ENCODE results near the gene SREK1IP1.

Gene SREK1IP1

DNA sequence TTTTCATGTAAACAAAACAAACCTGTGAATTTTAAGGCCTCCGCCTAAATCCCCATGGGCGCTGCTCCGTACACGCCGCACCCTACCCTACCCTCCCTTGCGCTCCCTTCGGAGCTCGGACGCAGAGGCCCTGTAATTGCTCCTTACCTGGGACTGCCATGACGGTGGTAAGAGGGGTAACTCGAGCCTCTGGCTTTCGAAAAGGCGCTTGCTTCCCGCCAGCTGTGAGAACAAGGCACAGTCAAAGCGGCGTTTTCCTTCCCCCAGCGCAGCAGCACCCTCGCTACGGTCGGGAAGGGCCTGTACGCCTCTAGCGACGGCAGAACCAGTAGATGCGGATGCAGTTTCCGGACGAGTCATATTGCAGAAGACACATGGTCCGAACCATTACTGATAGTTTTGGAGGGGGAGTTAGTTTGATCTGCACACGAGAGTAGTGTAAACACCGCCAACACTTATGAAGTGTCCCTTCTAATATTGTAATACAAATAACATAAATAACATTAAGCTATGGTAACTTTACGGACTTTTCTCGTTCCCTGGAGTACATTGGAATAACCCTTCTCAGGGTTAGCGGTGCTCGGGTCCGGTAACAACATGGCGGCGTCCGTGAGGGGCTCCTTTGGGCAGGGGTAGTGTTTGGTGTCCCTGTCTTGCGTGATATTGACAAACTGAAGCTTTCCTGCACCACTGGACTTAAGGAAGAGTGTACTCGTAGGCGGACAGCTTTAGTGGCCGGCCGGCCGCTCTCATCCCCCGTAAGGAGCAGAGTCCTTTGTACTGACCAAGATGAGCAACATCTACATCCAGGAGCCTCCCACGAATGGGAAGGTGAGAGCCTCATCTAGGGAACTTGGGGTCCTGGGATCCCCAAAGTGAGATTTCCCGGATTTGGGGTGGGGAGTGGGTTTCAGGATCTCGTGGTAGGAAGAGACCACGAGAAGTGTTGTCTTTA is at the start of gene SREK1IP1, which contains the start of gene CWC27:
TSS of gene SREK1IP1 (minus strand) at position 334 of the 955 bp plus-strand sequence. CDS start at position 160, 174 bp downstream.
TSS of gene CWC27 (plus strand) at position 573 of the 955 bp plus-strand sequence. CDS start at position 790, 217 bp downstream.
- peak within 1 kb of the TSS; percentile 97 for H3K27ac ChIP-seq
- peak; percentile 63 for DNase-seq (ENCODE audit: low read depth, low spot score)

DNA sequence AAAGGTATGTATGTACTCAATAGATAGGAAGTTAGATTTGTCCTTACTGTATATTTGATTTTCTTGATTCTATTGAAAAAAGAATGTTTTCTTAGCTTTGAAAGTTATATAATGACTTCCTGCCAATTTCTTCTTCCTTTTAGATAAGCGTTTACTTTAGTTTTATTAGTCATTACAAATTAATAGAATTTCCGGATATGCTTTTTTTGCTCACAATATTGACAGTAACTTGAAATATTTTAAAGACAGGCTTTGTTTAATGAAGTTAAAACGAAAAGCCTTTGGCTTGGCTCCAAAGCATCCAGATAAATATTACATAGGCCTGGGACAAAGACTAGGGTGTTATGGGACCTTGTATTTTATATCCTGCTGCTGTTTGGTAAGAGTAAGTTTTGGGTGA is 49.8 kb upstream of the SREK1IP1 start:
- DNase-seq (ENCODE audit: low read depth, low spot score) = no peak
- H3K27ac ChIP-seq = no peak overlapping the region

DNA sequence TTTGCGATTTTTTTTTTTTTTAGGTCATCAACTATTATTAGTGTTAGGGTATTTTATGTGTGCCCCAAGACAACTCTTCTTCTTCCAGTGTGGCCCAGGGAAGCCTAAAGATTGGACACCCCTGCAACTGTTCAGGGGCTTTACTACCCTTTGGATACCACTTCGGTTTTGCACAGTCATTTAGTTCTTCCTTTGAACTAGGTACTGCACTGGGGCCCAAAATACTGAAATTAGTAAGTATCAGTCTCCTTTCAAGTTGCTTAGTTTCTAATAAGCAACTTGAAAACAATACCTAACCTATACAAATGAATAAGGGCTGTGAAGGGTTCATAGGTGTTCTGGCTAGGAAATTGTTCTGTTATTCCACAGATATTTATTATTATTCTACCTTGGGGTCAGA is 45.6 kb upstream of the SREK1IP1 start:
- no peak overlapping the region for H3K27ac ChIP-seq
- DNase-seq (ENCODE audit: low read depth, low spot score) = no peak

DNA sequence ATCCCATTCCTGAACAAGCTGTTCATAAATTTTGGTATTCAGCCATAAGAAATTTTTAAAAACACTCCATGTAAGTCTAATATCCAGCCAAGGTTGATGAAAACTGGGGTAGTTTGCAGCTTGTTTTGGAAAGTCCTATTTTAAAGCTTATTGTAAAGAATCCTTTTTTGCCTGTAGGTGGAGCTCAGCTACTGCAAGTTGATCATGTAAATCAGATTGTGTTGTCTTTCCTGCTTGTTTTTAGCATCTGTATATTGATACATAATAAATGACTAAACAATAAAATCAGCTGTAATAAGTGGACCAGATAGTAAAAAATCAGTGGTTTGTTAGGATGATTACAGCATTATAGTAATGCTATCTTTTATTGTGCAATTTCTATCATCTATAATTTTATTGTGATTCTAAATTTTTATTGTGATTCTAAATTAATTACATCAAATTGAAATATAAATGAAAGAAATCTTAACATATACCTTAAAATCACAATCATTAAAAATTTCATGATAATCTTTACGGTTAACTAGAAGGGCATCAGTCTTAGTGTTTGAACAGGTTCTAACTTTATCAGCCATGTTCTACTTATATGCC is 42.7 kb upstream of the SREK1IP1 start:
- H3K27ac ChIP-seq = no peak overlapping the region
- DNase-seq (ENCODE audit: low read depth, low spot score) = peak; percentile 6

DNA sequence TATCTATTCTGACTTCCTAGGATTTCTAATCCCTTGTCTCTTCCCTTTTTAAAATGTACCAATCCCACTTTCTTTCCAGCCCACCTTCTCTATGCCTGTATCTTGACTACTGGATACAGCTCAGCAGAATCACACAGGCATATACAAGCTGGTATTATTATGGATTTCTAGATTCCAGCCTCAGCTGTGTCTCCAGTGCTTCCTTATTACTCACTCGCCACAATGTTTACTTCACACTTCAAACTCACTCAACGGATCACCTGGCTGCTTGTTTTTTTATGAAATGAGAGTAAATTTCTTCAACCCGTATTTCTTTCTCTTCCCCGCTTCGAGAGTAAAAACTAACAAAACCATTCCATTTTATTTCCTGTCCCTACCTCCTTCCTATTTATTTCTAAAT is 39.0 kb upstream of the SREK1IP1 start:
- no peak overlapping the region for H3K27ac ChIP-seq
- peak; percentile 6 for DNase-seq (ENCODE audit: low read depth, low spot score)

DNA sequence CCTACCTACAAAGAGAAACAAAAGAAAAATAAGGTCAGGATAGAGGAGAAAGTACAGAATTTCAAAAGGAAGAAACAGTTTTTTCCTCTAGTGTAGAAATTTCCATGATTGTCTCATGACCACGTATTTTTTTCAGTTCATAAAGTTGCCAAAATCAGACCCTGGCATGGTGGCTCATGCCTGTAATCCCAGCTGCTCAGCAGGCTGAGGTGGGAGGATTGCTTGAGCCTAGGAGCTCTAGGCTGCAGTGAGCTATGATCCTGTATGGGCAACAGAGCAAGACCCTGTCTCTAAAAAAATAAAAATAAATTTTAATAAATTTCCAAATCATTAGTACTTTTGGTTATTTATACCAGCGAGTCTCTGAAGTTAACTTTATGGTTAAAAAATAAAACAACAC is 38.0 kb upstream of the SREK1IP1 start:
- no peak overlapping the region for H3K27ac ChIP-seq
- DNase-seq (ENCODE audit: low read depth, low spot score) = no peak

DNA sequence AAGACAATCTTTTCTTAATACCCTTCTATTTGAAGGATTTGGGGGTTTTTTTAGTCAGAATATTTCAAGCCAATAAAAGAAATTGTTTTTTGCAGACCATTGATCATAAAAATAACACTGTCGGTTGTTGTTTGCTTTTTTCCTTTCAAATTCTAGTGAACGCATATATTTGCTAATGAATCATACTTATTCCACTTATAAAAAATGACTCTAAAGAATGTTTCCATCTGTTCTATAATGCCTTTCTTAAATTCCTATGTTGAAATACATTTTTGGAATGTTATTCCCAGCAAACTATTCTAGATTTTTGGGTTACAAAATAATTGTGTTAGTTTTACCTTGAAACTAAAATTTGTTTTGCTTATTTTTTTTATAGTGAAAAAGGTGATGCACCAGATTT is 32.4 kb upstream of the SREK1IP1 start:
- H3K27ac ChIP-seq = no peak overlapping the region
- DNase-seq (ENCODE audit: low read depth, low spot score) = no peak

DNA sequence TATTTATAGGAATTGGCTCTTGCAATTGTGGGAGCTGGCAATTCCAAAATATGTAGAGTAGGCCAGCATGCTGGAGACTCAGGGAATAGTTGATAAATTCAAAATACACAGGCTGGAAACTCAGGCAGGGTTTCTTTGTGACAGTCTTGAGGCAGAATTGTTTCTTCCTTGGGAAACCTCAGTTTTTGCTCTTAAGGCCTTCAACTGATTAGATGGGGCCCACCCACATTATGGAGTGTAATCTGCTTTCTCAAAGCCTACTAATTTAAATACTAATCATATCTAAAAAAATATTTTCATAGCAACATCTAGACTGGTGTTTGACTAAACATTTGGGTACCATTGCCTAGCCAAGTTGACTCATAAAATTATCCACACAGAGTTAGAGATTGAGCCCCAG is 27.8 kb upstream of the SREK1IP1 start:
- DNase-seq (ENCODE audit: low read depth, low spot score) = no peak

DNA sequence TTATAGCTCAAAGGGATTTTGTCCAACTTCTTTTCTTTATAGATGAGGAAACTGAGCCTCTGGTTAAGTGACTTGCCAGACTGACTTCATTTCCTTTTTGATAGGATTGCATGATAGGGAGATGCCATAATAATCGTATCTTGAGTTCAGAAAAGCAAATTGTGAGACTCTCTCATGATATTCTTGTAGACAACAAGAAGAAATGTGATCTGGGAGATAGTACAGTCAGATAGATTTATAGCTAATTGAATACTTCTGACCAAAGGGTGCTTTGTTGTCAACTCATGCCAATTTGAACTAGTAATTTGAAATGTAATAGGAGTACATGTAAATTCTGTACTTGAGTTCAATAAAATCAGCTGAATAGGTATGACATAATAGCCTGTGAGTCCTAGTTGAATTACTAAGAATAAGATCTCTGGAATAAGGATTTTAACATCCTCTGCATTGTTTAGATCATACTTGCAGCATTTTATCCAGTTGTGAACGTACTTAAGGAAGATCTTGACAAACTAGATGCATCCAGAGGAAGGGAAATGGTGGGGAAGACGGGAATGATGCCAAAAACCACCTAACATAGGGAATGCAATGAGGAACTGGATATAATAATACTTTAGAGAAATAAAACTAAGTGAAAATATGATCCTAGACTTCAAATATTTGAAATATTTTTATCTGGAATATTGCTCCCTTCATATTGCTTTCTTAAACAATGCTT is 25.7 kb upstream of the SREK1IP1 start:
- H3K27ac ChIP-seq = no peak overlapping the region
- DNase-seq (ENCODE audit: low read depth, low spot score) = no peak

More for the DNA sequence above, 27.8 kb upstream of the SREK1IP1 start:
- H3K27ac ChIP-seq = no peak overlapping the region

DNA sequence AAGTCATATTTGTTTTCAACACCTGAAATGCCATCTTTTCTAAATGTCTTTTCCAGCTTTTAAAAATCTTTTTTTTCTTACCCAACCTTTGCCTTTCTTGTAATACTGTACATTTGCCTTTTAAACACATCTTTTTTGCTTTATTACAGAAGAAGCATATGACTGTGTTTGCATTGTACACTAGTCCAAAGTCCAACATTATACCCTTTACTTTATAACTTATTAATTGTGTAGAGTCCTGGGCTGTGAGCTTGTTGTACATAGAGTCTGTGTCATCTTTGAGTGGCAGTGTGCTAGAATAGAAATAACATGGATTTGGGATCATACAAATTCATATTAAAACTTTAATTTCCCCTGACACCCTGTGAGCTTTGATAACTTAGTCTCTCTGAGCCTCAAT is 24.0 kb upstream of the SREK1IP1 start:
- DNase-seq (ENCODE audit: low read depth, low spot score) = no peak
- H3K27ac ChIP-seq = no peak overlapping the region

DNA sequence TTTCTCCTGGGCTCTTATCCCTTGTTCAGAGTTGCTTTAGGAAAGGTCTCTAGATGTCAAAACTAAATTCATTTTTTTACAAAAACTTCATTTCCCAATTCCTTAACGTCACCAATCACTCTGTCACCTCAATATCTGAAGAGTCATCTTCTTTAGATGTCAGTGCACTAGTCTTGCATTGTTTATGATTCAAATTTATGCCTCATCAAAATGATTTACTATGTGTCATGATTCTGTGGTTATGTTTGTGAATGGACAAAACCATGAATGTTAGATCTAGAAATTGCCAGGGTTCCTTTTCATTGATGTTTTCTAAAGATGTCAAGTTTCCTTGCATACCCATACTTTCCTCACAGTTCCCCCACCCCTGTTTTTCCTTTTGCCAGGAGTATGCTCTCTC is 21.7 kb upstream of the SREK1IP1 start:
- no peak for DNase-seq (ENCODE audit: low read depth, low spot score)
- no peak overlapping the region for H3K27ac ChIP-seq

DNA sequence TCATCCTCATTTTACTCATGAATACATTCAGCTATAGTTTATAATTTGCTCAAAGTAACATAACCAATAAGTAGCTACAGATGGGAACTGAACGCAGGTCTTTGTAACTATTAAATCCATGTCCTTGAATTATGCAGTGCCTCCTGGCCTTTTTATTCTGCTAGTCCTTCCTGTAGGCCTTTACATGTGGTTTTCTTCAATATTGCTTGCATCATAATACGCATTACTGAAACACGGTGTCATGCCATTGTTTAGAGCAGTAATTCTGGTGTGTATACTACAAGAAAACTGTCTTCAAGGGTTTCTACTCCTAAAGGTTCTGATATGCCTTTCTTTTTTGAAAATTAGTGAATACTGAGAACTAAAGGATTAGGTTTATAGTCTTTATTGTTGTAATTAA is 21.0 kb upstream of the SREK1IP1 start:
- no peak overlapping the region for H3K27ac ChIP-seq
- no peak for DNase-seq (ENCODE audit: low read depth, low spot score)

DNA sequence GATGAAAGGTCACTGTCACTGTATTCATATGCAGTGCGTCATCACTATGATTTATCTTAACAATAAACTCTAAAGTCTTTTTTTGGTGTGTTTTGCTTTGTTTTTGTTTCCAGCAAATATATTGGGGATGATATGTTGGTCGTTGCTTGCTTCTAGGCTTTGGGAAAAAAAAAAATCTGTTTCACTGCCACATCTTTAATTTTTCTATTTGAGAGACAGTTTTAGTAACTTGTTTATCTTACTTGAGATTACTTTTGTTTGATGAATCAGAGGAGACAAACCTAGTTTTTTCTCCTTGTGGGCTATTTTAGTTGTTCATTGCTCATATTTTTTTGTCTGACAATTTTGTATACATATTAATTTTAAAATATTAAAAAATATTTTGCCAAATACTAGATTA is 19.7 kb upstream of the SREK1IP1 start:
- H3K27ac ChIP-seq = no peak overlapping the region
- DNase-seq (ENCODE audit: low read depth, low spot score) = no peak

DNA sequence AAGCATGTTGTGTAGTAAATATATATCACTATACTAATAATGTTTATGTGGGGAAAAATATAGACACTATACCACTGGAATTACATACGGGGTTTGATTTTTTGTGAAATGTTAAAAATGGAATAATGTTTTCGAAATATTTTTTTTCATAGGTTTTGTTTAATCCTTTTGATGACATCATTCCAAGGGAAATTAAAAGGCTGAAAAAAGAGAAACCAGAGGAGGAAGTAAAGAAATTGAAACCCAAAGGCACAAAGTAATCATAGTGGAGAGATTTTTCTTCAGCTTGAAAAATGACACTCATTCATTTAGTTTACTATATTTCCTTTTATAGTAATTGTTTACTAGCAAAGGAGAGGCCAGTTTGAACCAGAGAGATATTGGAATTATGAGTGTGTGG is 17.9 kb upstream of the SREK1IP1 start:
- H3K27ac ChIP-seq = no peak overlapping the region
- DNase-seq (ENCODE audit: low read depth, low spot score) = no peak

DNA sequence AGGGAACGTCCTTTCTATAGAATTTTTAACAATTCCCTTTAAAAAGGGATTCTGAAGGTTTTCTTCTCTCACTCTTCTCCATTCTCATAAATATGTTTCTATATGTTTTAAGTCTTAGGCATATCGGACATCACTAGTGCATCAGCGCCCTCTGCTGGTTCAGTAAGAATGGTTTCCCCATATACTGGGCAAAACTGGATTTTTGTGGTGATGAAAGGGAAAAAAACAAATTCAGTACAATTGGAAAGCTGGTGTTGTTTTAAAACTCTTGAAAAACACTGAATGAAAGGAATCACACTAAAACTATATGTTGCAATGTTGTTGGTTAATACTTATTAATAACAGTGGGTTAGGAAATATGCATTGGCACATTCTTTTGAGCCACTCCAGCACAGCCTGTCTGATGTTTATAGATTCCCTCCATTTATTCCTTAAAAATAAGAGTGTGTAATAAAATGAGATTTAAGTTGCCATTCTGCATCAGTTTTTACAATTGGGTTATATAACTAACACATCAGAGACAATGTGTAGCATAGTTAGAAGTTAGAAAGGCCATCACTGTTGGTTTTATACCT is 16.0 kb upstream of the SREK1IP1 start:
- H3K27ac ChIP-seq = no peak overlapping the region
- no peak for DNase-seq (ENCODE audit: low read depth, low spot score)

DNA sequence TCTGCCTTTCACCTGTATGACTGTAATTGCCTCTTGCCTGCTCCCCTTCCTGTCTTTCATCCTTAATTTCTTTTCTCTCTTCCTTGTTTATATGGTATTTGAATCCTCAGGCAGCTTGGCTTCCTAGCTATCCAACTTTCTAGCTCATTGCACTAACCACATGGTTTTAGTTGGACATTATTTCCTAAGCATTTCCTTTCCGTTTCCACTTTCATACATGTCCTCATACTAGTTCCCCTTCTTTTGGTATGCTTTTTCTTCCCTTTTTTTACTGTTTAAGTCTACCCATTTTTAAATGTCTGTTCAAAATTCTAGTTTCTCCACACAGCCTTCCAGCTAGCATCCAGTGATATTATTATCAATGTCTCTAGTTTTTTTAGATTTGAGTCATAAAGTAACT is 6.8 kb upstream of the SREK1IP1 start:
- H3K27ac ChIP-seq = no peak overlapping the region
- no peak for DNase-seq (ENCODE audit: low read depth, low spot score)

DNA sequence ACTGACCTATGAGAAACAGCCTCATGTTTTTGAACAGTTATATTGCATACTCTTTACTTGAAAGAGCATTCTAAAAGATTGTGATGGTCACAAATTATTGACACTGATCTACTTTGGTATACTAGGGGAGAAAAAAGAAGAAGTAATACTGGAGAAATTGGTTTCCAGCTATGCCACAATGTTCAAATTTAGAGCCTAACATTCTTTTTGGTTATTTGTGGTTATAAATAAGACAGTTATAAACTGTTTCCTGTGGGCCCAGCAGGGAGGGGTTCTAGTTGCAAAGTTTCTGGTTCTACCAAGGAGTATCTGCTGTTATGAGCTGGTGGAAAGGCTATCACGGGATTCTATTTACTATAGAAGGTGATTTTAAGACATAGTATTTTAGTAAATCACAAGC is 5.0 kb upstream of the SREK1IP1 start:
- DNase-seq (ENCODE audit: low read depth, low spot score) = no peak
- H3K27ac ChIP-seq = no peak overlapping the region

DNA sequence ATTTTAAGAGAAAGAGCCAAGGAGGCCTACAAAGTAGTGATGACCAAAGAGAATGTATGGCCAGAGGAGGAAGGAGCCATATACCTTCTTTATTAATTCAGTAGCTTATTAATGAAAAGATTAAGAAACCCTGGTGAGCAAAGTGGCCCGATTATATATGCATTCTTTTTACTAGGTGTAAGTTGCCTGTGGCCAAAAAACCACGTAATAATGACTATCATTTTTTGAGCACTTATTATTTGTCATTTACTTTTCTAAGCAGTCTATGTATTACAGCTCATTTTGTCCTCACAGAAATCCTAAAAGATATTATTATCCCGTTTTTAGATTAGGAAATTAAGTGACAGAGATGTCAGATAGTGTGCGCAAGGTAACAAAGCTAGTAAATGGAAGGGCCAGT is 3.2 kb upstream of the SREK1IP1 start:
- peak overlapping the region; percentile 97 for H3K27ac ChIP-seq
- DNase-seq (ENCODE audit: low read depth, low spot score) = no peak

DNA sequence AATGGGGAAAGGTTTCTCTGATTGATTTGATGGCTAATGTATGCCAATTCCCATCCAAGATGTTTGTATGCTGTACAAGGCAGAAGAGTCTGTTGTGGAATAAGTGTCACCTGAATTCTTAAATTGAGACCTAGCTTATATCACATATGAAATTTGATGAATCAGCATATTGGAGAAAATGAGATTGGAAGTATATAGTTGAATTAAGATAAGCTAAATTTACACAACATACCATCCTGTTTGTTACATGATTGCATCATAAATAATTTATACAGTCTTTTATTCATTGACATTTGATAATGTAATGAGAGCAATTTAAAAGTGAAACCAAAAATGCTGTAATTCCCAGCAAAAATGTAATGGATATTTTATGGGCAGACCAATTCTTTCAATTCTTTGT is 1.4 kb upstream of the SREK1IP1 start:
- no peak for DNase-seq (ENCODE audit: low read depth, low spot score)
- peak overlapping the region; percentile 97 for H3K27ac ChIP-seq

DNA sequence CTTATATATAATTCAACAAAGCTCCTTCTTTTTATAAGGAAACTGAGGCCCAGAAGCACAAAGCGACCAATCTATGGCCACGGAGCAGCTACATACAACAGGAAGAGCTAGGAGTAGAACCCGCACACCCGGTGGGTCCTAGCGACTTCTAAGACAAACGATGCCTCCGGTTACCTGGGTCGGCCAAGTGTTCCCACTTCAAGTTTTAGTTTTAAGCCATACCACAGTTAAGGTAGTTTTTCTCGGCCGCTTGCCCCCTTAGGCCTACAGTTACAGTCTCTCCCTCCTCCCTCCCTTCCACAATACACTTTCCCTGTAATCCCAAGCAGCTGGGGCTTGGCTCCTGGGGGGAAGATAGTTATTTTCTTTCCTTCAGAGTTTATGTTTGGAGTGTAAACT is 533 bp downstream of the SREK1IP1 start:
- DNase-seq (ENCODE audit: low read depth, low spot score) = no peak
- H3K27ac ChIP-seq = peak overlapping the region; percentile 97

DNA sequence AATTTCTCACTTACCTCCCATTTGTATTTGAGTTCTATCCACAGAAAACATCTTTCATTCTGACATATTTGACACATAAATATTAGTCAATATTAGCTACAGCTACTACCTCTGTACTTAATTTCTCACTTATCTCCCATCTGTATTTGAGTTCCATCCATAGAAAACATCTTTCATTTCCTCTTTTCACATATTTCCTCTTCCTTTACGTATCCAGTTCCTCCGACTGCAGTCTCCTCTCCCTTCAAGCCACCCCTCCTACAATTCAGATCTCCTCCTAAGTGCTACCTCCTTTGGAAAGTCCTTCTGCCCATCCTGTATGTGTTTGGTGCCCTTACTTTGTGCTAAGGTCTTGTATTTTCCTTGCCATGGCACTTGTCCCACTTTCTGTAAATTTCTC is 1.6 kb downstream of the SREK1IP1 start:
- DNase-seq (ENCODE audit: low read depth, low spot score) = no peak
- H3K27ac ChIP-seq = peak overlapping the region; percentile 97

Measured in epithelial cell of prostate (primary cell).